ENCODE results near the gene SALL1. TPM values are rescaled to one million over a fixed set of nuclear protein-coding genes. Genes with fewer than 3 reads are reported as not detected.

Gene SALL1
- total RNA-seq, 1 experiment from 2014 or later: 101 TPM

DNA sequence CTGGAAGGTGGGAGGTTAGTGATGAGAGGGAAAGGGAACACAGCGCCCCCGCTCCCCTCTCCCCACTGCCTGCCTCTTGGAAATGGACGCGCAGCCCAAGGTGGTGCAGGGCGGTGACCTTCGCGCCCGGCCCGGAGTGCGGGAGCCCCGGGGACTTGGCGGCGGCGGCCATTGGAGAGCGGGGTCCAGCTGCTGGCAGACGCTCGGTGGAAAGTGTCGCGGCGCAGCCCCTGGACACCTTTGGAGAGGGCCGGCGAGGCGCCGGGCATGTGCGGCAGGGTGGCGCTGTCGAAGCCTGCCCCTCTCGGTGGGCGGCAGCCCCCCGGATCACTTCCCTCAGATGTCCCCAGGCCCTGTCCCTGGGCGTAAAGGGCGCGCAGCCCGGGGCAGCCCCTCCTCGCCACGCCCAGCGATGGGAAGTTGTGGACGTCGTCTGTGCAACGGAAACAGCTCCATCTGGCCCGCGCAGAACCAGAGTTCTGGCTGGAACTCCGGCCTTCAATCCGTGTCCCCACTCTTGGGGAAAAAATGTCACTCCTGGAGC, 16.7 kb downstream of the SALL1 start:
- Histone ChIP-seq H2BK15ac (ENCODE audit: low read depth, low read length) (no peak overlapping the region), H2BK120ac (ENCODE audit: low read depth, low read length, poor library complexity, severe bottlenecking) (no peak overlapping the region), H3T11ph (ENCODE audit: low read length) (no peak overlapping the region), H3K18ac (ENCODE audit: insufficient read length, low read depth, low read length) (no peak overlapping the region), H2BK12ac (ENCODE audit: insufficient read length, low read depth, low read length) (no peak overlapping the region), H3K27ac (ENCODE audit: insufficient read length, low read depth, low read length) (no peak overlapping the region), H3K14ac (ENCODE audit: insufficient read depth, low read length) (0 out of 2 replicates have a peak overlapping the region, but pooled peaks have one; percentile 60), H3K4me1 (ENCODE audit: insufficient read depth, low read length) (no peaks in the 10 kb centered on the region), H4K5ac (ENCODE audit: insufficient read length, low read depth, low read length) (no peak overlapping the region), H2BK5ac (ENCODE audit: insufficient read length, low read length) (no peak overlapping the region), H4K20me1 (ENCODE audit: control insufficient read depth, insufficient read depth, insufficient read length) (no peaks in the 10 kb centered on the region), H2AK5ac (ENCODE audit: insufficient read length, low read length) (no peak overlapping the region), H3K23ac (ENCODE audit: insufficient read length, low read depth, low read length) (no peak overlapping the region), H3K4me2 (ENCODE audit: insufficient read depth, insufficient read length, low read length) (peak overlapping the region; percentile 86), H3K4ac (ENCODE audit: low read depth, low read length) (no peak overlapping the region), H3K79me1 (ENCODE audit: insufficient read depth, low read depth, low read length, poor library complexity, severe bottlenecking) (no peaks in the 10 kb centered on the region), H2BK20ac (ENCODE audit: low read depth, low read length, poor library complexity, severe bottlenecking) (no peak overlapping the region), H3K79me2 (ENCODE audit: insufficient read depth, low read length) (0 out of 2 replicates have a peak, but pooled peaks cover 2% of the 10 kb centered on the region), H4K8ac (replicated peaks; ENCODE audit: insufficient read length, low read depth, low read length) (no peak overlapping the region), H3K23me2 (ENCODE audit: insufficient read length, low read depth, low read length, poor library complexity, severe bottlenecking) (peaks cover 15% of the 10 kb centered on the region), H2AFZ (ENCODE audit: low read length) (no peak overlapping the region), H4K91ac (ENCODE audit: insufficient read length, low read depth, low read length) (no peak overlapping the region), H3K9me3 (ENCODE audit: control insufficient read depth, low read depth, low read length) (no peaks in the 10 kb centered on the region), H3K56ac (ENCODE audit: insufficient read length, low read depth, low read length) (no peak overlapping the region), H3K9ac (ENCODE audit: extremely low read depth, insufficient read length, low read length) (no peak overlapping the region), H3K27me3 (ENCODE audit: insufficient read depth, low read length) (no peaks in the 10 kb centered on the region)
- H3K27ac Mint-ChIP-seq: no peak overlapping the region
- no CpG with 5 or more reads among the region's 44 CpGs for WGBS (ENCODE audit: extremely low coverage, insufficient read length, low lambda C conversion rate)
- peaks cover 26 to 44% (median 41%) of the 10 kb centered on the region in 3 experiments for H3K36me3 Mint-ChIP-seq (ENCODE audit: insufficient read depth in 1 of 3, low read depth in 3 of 3)
- DNase-seq: peak; percentile 62
- H3K4me1 Mint-ChIP-seq: peaks cover 36 to 42% of the 10 kb centered on the region in 2 experiments
- H3K4me3 Mint-ChIP-seq: peak overlapping the region; percentile 64 to 84
- H3K9me3 Mint-ChIP-seq: no peaks in the 10 kb centered on the region; a peak in 1 of 5 replicates
- TF ChIP-seq, protein P1, sequence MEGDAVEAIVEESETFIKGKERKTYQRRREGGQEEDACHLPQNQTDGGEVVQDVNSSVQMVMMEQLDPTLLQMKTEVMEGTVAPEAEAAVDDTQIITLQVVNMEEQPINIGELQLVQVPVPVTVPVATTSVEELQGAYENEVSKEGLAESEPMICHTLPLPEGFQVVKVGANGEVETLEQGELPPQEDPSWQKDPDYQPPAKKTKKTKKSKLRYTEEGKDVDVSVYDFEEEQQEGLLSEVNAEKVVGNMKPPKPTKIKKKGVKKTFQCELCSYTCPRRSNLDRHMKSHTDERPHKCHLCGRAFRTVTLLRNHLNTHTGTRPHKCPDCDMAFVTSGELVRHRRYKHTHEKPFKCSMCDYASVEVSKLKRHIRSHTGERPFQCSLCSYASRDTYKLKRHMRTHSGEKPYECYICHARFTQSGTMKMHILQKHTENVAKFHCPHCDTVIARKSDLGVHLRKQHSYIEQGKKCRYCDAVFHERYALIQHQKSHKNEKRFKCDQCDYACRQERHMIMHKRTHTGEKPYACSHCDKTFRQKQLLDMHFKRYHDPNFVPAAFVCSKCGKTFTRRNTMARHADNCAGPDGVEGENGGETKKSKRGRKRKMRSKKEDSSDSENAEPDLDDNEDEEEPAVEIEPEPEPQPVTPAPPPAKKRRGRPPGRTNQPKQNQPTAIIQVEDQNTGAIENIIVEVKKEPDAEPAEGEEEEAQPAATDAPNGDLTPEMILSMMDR (conservative IDR thresholded peaks at IDR 0.05): 0 out of 3 replicates have a peak, but pooled peaks have one; percentile 9
- H3K27me3 Mint-ChIP-seq (ENCODE audit: low read depth): peaks cover 3% of the 10 kb centered on the region; the same call in 1 of the 2 replicates
